Glutamatergic neuron (in vitro differentiated cells): ENCODE measurements around the gene C4orf50. TPM values are rescaled to one million over a fixed set of nuclear protein-coding genes. Genes with fewer than 3 reads are reported as not detected.

Experiments used
- DNase-seq: peaks from one replicate; pipeline ENCODE4 v3.0.0; 2022
- H3K27ac Mint-ChIP-seq: one replicate; pipeline ENCODE4 v1.8.0; 2020; ENCODE audit warnings: mild to moderate bottlenecking, mixed read lengths, inconsistent platforms; ENCODE audit not compliant: unreplicated experiment
- H3K27me3 Mint-ChIP-seq: one replicate; pipeline ENCODE4 v1.8.0; 2020; ENCODE audit warnings: mild to moderate bottlenecking, moderate library complexity, mixed read lengths, inconsistent platforms; ENCODE audit not compliant: unreplicated experiment
- H3K36me3 Mint-ChIP-seq: one replicate; pipeline ENCODE4 v1.8.0; 2020; ENCODE audit warnings: mild to moderate bottlenecking, mixed read lengths, inconsistent platforms; ENCODE audit not compliant: unreplicated experiment
- H3K4me1 Mint-ChIP-seq: one replicate; pipeline ENCODE4 v1.8.0; 2020; ENCODE audit warnings: mild to moderate bottlenecking, low read depth, mixed read lengths, inconsistent platforms; ENCODE audit not compliant: unreplicated experiment
- H3K4me3 Mint-ChIP-seq: one replicate; pipeline ENCODE4 v1.8.0; 2020; ENCODE audit warnings: mild to moderate bottlenecking, mixed read lengths, inconsistent platforms; ENCODE audit not compliant: unreplicated experiment
- H3K9me3 Mint-ChIP-seq: one replicate; pipeline ENCODE4 v1.8.0; 2020; ENCODE audit warnings: mild to moderate bottlenecking, moderate library complexity, mixed read lengths, inconsistent platforms; ENCODE audit not compliant: unreplicated experiment
- CTCF ChIP-seq: fragments of 200-600 bp; sonication (generic); IDR thresholded peaks from one replicate; pipeline ENCODE4 v1.5.0; 2021; ENCODE audit not compliant: partially characterized antibody, unreplicated experiment
- total RNA-seq: library from RNA; stranded (reverse); fragmentation: NEBNext Ultra II Directional; extraction: Animal tissue kit (Norgen Biotek cat#: 25700); gene quantifications from one replicate; pipeline ENCODE4 v1.2.1, GENCODE V29; 2021; ENCODE audit not compliant: unreplicated experiment

The C4orf50 gene
- total RNA-seq, 1 donor from 2014 or later = 0.56 TPM

GRCh38 chr4:5989236-5990225, 28.7 kb downstream of the C4orf50 start:
- Mint-ChIP-seq H3K9me3 (peaks cover 6% of the 10 kb centered on the region), H3K27me3 (peaks cover 8% of the 10 kb centered on the region)
- no peak for TF ChIP-seq CTCF

GRCh38 chr4:5988086-5988845, 30.0 kb downstream of the C4orf50 start:
- Mint-ChIP-seq H3K27ac (no peak overlapping the region), H3K4me3 (no peak overlapping the region), H3K27me3 (peaks cover 8% of the 10 kb centered on the region), H3K36me3 (peaks cover 14% of the 10 kb centered on the region), H3K9me3 (peaks cover 7% of the 10 kb centered on the region), H3K4me1 (no peaks in the 10 kb centered on the region)
- no peak for DNase-seq
- TF ChIP-seq CTCF = no peak

More at GRCh38 chr4:5989236-5990225, 28.7 kb downstream of the C4orf50 start:
- DNase-seq = no peak
- no peak overlapping the region for H3K4me3 Mint-ChIP-seq
- peaks cover 9% of the 10 kb centered on the region for H3K36me3 Mint-ChIP-seq
- no peak overlapping the region for H3K27ac Mint-ChIP-seq
- peaks cover under 1% of the 10 kb centered on the region for H3K4me1 Mint-ChIP-seq

GRCh38 chr4:5984843-5985242, 33.4 kb downstream of the C4orf50 start:
- Mint-ChIP-seq H3K27ac (no peak overlapping the region), H3K4me3 (no peak overlapping the region), H3K4me1 (no peaks in the 10 kb centered on the region), H3K9me3 (peaks cover 7% of the 10 kb centered on the region), H3K27me3 (peaks cover 8% of the 10 kb centered on the region), H3K36me3 (peaks cover 14% of the 10 kb centered on the region)
- no peak for DNase-seq
- no peak for TF ChIP-seq CTCF

GRCh38 chr4:5982156-5982973, 35.9 kb downstream of the C4orf50 start:
- Mint-ChIP-seq H3K27me3 (peaks cover 4% of the 10 kb centered on the region), H3K4me3 (no peak overlapping the region), H3K27ac (no peak overlapping the region), H3K9me3 (peaks cover 5% of the 10 kb centered on the region), H3K4me1 (peaks cover 5% of the 10 kb centered on the region), H3K36me3 (peaks cover 8% of the 10 kb centered on the region)
- no peak for DNase-seq
- no peak for TF ChIP-seq CTCF
